ENCODE results near the gene PPP4R1.

DNA sequence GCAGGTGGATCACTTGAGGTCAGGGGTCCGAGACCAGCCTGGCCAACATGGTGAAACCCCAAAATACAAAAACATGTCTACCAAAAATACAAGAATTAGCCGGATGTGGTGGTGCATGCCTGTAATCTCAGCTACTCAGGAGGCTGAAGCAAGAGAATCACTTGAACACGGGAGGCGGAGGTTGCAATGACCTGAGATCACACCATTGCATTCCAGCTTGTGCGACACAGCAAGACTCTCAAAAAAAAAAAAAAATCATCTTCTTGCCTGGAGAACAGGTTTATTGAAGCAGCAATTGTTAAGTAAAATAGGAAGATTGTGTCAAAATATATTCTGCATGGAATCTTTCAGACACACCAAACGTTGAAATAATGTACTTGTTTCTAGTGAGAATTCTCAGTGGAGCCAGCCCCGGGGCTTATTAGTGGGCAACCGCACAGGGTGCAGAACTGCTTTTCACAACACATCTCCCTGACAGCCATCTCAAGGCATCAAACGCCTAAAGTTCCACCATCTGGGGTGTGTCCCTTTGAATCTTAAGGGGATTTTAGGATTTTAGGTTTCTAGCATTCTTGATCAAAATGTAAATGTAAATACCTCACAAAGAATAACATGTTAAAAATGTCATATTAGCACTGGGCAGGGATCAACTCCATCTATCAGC is 28.6 kb upstream of the PPP4R1 start:
- no peak for TF ChIP-seq POLR2A (IDR thresholded peaks at IDR 0.05)
- TF ChIP-seq, protein P1, sequence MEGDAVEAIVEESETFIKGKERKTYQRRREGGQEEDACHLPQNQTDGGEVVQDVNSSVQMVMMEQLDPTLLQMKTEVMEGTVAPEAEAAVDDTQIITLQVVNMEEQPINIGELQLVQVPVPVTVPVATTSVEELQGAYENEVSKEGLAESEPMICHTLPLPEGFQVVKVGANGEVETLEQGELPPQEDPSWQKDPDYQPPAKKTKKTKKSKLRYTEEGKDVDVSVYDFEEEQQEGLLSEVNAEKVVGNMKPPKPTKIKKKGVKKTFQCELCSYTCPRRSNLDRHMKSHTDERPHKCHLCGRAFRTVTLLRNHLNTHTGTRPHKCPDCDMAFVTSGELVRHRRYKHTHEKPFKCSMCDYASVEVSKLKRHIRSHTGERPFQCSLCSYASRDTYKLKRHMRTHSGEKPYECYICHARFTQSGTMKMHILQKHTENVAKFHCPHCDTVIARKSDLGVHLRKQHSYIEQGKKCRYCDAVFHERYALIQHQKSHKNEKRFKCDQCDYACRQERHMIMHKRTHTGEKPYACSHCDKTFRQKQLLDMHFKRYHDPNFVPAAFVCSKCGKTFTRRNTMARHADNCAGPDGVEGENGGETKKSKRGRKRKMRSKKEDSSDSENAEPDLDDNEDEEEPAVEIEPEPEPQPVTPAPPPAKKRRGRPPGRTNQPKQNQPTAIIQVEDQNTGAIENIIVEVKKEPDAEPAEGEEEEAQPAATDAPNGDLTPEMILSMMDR (IDR thresholded peaks at IDR 0.05) = no peak

All from esophagus squamous epithelium (tissue), 4 donors.